Sigmoid colon (tissue), 7 donors: ENCODE results near the gene TCF7. TPM values are rescaled to one million over a fixed set of nuclear protein-coding genes. Genes with fewer than 3 reads are reported as not detected.
A peak's percentile ranks its signal among the peaks of the same experiment; 100 is the strongest.

Experiments
- DNase-seq: peaks from one replicate; pipeline ENCODE4 v3.0.0-alpha.2; 2019
- H3K27ac ChIP-seq, 4 donors: fragments of 200-600 bp; sonication (generic); one replicate each; pipeline ENCODE4 v1.5.1; 2016 to 2019; ENCODE audit warnings: mild to moderate bottlenecking in 1 of 4
- H3K27me3 ChIP-seq, 3 donors: fragments of 200-600 bp; sonication (generic); one replicate each; pipeline ENCODE4 v1.5.1; 2019; ENCODE audit warnings: mild to moderate bottlenecking in 1 of 3
- H3K36me3 ChIP-seq, 4 donors: fragments of 200-600 bp; sonication (generic); one replicate each; pipeline ENCODE4 v1.5.1; 2016 to 2019
- H3K4me1 ChIP-seq, 4 donors: fragments of 200-600 bp; sonication (generic); one replicate each; pipeline ENCODE4 v1.5.1; 2017 to 2019
- H3K4me3 ChIP-seq, 4 donors: fragments of 200-600 bp; sonication (generic); one replicate each; pipeline ENCODE4 v1.5.1; 2017 to 2019; ENCODE audit warnings: mild to moderate bottlenecking in 2 of 4, moderate library complexity in 1 of 4
- H3K9me3 ChIP-seq, 4 donors: fragments of 200-600 bp in 3 of 4; sonication (generic) in 3 of 4; one replicate each; pipeline versions ENCODE4 v1.5.1 to v1.6.1; 2013 to 2019
- EP300 ChIP-seq, 4 donors: sonication (generic); formaldehyde crosslinking; IDR thresholded peaks; one replicate each; pipeline ENCODE4 v1.6.1; 2017; ENCODE audit warnings: antibody characterized with exemption in 4 of 4
- POLR2A ChIP-seq, 2 donors: fragments of 450-650 bp; IDR thresholded peaks; one replicate each; pipeline ENCODE4 v1.6.1; 2016; ENCODE audit warnings: antibody characterized with exemption in 2 of 2, mild to moderate bottlenecking in 2 of 2, moderate library complexity in 2 of 2
- POLR2AphosphoS5 ChIP-seq, 4 donors: sonication (generic); formaldehyde crosslinking; IDR thresholded peaks; one replicate each; pipeline ENCODE4 v1.6.1; 2017; ENCODE audit warnings: antibody characterized with exemption in 4 of 4
- WGBS, 2 donors: extraction: QIAGEN DNeasy Blood & Tissue Kit; methylation state at CpG; one replicate each; pipeline ENCODE4 v1.1.7; 2013; 5-methylcytosine and 5-hydroxymethylcytosine counted together
- intact Hi-C: fragments of 100-400 bp; cut with DNase I; formaldehyde crosslinking; loops from one replicate; pipeline ENCODE4 v1.15.1; 2023
- polyA plus RNA-seq, 3 donors: library from polyadenylated mRNA; stranded (reverse); fragments of 200-250 nt; gene quantifications; one replicate each; pipeline ENCODE4 v1.2.3, GENCODE V29; 2013
- total RNA-seq, 4 donors: library from RNA; depleted of rRNA; stranded (reverse); fragments of >200 nt; gene quantifications; one replicate each; pipeline ENCODE4 v1.1.0, GENCODE V29; 2016
- TF ChIP-seq, protein P1 (sequence below), 4 experiments: fragments of 450-650 bp in 3 of 4; fragments of 200-600 bp in 1 of 4; IDR thresholded peaks; one replicate each; pipeline ENCODE4 v1.5.1; 2016 to 2019; ENCODE audit warnings: antibody characterized with exemption in 4 of 4, mild to moderate bottlenecking in 3 of 4, moderate library complexity in 2 of 4
- donor health status: healthy with polysubstance abuse.
- donor health status: Bipolar disorder and iron deficiency.
- donor health status: healthy.

Gene TCF7
- total and polyA plus RNA-seq, 7 donors: 0.36 to 38.4 (median 1.5) TPM

DNA sequence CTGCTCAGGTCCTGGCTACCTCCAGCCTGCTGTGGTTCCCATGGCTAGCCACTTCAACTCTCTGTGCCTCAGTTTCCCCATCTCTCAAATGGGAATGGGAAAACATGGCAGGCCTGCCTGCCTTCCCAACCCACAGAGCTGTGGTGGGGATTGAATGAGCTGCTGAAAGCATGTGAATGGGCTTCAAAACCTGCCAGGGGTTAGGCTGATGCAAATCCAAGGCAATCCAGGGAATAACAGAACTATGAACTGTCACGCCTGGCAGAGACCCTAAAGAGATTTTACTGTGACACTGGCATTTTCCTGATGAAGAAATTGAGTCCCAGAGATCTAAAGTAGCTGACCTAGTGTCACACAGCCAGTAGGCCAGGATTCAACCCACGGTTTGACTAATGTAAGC lies 29.9 kb upstream of the TCF7 start:
- Histone ChIP-seq H3K27me3 (no peaks in the 10 kb centered on the region), H3K4me1 (no peaks in the 10 kb centered on the region), H3K4me3 (no peak overlapping the region), H3K36me3 (no peaks in the 10 kb centered on the region), H3K27ac (no peak overlapping the region), H3K9me3 (no peaks in the 10 kb centered on the region)
- intact Hi-C loops: no loop called here
- no peak for TF ChIP-seq POLR2AphosphoS5 (IDR thresholded peaks at IDR 0.05)
- TF ChIP-seq POLR2A (IDR thresholded peaks at IDR 0.05): no peak
- TF ChIP-seq, protein P1, sequence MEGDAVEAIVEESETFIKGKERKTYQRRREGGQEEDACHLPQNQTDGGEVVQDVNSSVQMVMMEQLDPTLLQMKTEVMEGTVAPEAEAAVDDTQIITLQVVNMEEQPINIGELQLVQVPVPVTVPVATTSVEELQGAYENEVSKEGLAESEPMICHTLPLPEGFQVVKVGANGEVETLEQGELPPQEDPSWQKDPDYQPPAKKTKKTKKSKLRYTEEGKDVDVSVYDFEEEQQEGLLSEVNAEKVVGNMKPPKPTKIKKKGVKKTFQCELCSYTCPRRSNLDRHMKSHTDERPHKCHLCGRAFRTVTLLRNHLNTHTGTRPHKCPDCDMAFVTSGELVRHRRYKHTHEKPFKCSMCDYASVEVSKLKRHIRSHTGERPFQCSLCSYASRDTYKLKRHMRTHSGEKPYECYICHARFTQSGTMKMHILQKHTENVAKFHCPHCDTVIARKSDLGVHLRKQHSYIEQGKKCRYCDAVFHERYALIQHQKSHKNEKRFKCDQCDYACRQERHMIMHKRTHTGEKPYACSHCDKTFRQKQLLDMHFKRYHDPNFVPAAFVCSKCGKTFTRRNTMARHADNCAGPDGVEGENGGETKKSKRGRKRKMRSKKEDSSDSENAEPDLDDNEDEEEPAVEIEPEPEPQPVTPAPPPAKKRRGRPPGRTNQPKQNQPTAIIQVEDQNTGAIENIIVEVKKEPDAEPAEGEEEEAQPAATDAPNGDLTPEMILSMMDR (IDR thresholded peaks at IDR 0.05): no peak
- no peak for TF ChIP-seq EP300 (IDR thresholded peaks at IDR 0.05)
- WGBS, 2 donors: 48 to 72% methylated on average over 2 of the region's 2 CpGs
- DNase-seq: no peak

DNA sequence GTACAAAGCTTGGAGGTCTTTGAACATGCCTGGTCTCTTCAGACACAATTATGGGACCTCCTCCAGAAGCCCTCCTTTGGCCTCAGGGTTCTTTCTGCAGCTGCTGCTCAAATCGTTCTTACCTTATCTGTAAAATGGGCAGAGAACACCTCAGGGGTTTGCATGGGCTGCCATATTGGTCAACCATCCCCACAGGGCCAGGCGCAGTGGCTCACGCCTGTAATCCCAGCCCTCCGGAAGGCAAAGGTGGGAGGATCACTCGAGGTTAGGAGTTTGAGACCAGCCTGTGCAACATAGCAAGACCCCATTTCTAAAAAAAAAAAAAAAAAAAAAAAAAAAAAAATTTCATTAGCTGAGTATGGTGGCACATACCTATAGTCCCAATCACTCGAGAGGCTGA lies 29.1 kb upstream of the TCF7 start:
- Histone ChIP-seq H3K4me1 (no peaks in the 10 kb centered on the region), H3K27me3 (no peaks in the 10 kb centered on the region), H3K4me3 (no peak overlapping the region), H3K9me3 (no peaks in the 10 kb centered on the region), H3K27ac (no peak overlapping the region), H3K36me3 (no peaks in the 10 kb centered on the region)
- TF ChIP-seq, protein P1 (IDR thresholded peaks at IDR 0.05): no peak
- TF ChIP-seq EP300 (IDR thresholded peaks at IDR 0.05) (no peak), POLR2A (IDR thresholded peaks at IDR 0.05) (no peak), POLR2AphosphoS5 (IDR thresholded peaks at IDR 0.05) (no peak)
- DNase-seq: peak; percentile 8
- intact Hi-C loops: no loop called here
- WGBS, 2 donors: 86 to 88% methylated on average over 6 of the region's 6 CpGs

DNA sequence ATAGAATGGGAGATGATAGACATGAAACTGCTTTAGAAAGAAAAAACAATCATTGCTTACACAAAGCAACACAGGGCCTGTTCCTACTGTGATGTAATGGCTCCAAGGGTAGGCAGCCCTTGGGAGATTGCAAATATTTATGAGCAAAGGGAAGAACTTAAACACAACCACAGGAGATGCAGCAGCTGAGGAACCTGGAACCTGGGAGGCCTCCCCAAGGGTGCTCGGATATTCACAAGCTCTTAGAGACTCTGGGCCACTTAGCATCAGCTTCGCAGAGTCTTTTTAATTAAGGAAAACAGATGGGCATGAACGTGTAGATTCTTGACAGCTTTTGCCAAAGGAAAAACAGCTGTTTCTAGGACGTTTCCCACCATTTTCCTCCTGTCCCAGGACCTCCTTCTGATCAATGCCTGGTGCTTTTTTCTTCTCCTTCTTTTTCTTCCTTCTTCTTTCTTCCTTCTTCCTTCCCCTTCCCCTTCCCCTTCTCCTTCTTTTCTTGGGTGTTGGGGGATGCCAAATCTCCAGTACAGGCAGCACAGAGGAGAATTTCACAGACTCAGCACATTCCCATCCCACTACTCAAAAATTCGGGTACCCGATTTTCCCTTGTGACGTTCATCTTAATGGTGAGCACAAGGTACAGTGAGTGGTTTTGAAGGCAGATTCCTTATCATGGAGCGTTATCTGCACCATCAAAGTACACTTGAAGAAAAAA lies 28.1 kb upstream of the TCF7 start:
- TF ChIP-seq POLR2AphosphoS5 (IDR thresholded peaks at IDR 0.05) (no peak), EP300 (IDR thresholded peaks at IDR 0.05) (no peak), POLR2A (IDR thresholded peaks at IDR 0.05) (no peak)
- TF ChIP-seq, protein P1 (IDR thresholded peaks at IDR 0.05): no peak
- Histone ChIP-seq H3K27ac (no peak overlapping the region), H3K4me3 (no peak overlapping the region), H3K9me3 (no peaks in the 10 kb centered on the region), H3K4me1 (no peaks in the 10 kb centered on the region), H3K27me3 (no peaks in the 10 kb centered on the region), H3K36me3 (no peaks in the 10 kb centered on the region)
- 77 to 84% methylated on average over 8 of the region's 8 CpGs for WGBS, 2 donors
- peak; percentile 15 for DNase-seq
- intact Hi-C loops: no loop called here

DNA sequence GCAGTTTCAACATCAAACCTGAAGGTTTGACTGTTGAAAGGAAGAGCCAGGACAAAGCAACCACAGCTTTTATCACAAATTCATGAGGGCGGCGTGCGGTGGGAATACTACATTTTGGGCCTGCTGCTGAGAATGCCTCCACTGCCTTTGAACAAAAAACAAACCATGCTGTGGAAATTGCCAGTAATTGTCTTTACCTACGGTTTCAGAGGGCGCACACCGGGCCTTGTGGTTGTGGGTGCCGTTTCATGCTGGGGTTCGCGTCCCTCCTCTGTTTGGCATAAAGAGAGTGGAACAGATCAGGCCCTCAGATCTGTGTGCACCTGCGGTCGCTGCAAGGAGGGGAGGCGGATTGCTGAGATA lies 27.6 kb upstream of the TCF7 start:
- DNase-seq: peak; percentile 13
- no peaks in the 10 kb centered on the region for H3K27me3 ChIP-seq
- H3K9me3 ChIP-seq: no peaks in the 10 kb centered on the region
- TF ChIP-seq POLR2AphosphoS5 (IDR thresholded peaks at IDR 0.05) (no peak), EP300 (IDR thresholded peaks at IDR 0.05) (no peak), POLR2A (IDR thresholded peaks at IDR 0.05) (no peak)
- TF ChIP-seq, protein P1 (IDR thresholded peaks at IDR 0.05): no peak
- H3K4me3 ChIP-seq: no peak overlapping the region
- intact Hi-C loops: no loop called here
- WGBS, 2 donors: 77 to 92% methylated on average over 12 of the region's 12 CpGs
- no peak overlapping the region for H3K27ac ChIP-seq
- no peaks in the 10 kb centered on the region for H3K36me3 ChIP-seq
- H3K4me1 ChIP-seq: no peaks in the 10 kb centered on the region

DNA sequence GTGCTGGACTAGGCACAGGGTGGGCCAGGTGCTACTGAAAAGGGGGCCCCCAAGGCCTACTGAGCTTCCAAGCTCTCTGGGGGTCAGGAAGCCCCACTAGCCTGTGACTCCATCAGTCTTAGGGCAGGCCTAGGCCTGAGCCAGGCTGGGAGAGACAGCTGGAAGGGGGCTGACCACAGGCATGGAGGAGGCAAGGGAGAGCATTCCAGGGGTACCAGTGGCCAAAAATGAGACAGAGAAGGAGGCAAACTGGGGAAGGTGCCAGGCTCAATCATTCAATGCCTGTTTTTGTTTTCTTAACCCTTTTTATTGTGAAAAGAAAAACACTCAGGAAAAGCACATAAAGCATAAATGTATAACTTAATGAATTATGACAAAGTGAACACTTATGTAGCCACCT lies 26.2 kb upstream of the TCF7 start:
- H3K4me1 ChIP-seq: no peaks in the 10 kb centered on the region
- no peak for DNase-seq
- no peak overlapping the region for H3K4me3 ChIP-seq
- H3K36me3 ChIP-seq: no peaks in the 10 kb centered on the region
- H3K27ac ChIP-seq: no peak overlapping the region
- intact Hi-C loops: no loop called here
- TF ChIP-seq POLR2AphosphoS5 (IDR thresholded peaks at IDR 0.05): no peak
- no peak for TF ChIP-seq EP300 (IDR thresholded peaks at IDR 0.05)
- TF ChIP-seq POLR2A (IDR thresholded peaks at IDR 0.05): no peak
- TF ChIP-seq, protein P1 (IDR thresholded peaks at IDR 0.05): no peak
- no peaks in the 10 kb centered on the region for H3K9me3 ChIP-seq
- no peaks in the 10 kb centered on the region for H3K27me3 ChIP-seq
